HG02852 (cell line): Measurements from ENCODE around the gene SMR3B.

Source experiments
- ATAC-seq: cut with Tn5 transposase; IDR thresholded peaks from one replicate; pipeline ENCODE4 v1.9.1; 2021; ENCODE audit warnings: mild to moderate bottlenecking, moderate library complexity; ENCODE audit not compliant: unreplicated experiment

The SMR3B gene

GRCh38 chr4:70382691-70383181 is at the start of gene SMR3B:
TSS of gene SMR3B (plus strand) at chr4:70383131. CDS start at chr4:70384511, 1,380 bp downstream.
- ATAC-seq = no peak

DNA sequence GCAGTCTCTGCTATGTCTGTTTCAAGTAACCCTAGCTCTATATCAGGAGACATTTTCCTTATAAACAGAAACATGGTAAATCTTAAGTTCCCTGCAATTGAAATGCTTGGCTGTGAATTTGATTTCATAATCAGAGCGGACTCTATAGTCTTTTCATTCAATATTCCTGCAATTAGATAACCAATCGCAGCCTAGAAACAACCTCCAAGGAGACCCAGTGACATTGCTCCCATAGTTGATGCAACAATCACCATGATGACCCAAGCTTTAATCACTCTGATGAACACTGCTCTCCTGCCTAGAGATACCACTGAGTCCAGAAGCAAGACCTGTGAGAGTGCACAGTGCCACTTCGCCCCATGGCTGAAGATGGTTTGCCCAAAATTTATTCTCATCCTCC is 48.2 kb upstream of the SMR3B start, which contains the start of gene CABS1:
CABS1 (plus strand) TSS at position 301 of the 400 bp plus-strand sequence; CDS start at position 360, 59 bp downstream.
- no peak for ATAC-seq

DNA sequence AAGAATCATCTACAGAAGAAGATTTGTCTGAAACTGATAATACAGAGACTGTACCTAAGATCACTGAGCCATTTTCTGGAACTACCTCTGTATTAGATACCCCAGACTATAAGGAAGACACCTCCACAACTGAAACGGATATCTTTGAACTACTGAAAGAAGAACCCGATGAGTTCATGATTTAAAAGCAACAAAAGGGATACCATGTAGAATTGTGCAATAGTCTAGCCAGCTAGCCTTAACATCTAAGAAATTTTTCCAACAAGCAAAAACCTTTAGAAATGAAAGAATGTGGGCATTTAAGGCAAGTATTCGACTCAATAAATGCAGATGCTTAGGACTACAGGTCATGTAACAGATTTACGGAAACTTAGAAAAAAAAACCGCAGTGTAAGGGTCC is 46.9 kb upstream of the SMR3B start:
- no peak for ATAC-seq

- ATAC-seq = no peak
Observed at GRCh38 chr4:70337886-70338420, 45.0 kb upstream of the SMR3B start.

DNA sequence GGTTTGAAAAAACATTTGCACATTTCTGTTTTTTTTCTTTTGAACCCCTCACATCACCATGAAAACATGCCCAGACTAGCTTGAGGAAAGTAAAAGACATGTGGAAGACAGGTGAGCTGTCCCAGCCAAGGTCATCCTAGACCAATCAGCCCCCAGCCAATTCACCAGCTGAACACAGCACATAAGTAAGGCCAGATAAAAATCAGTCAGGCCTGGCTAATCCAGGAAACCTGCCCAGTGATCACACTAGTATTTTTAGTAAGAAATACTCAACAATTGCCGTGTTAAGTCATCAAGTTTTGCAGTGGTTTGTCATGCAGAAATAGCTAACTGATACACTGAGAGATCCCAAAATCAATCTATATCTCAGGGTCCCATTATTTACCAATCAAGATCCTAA is 26.7 kb upstream of the SMR3B start:
- no peak for ATAC-seq

DNA sequence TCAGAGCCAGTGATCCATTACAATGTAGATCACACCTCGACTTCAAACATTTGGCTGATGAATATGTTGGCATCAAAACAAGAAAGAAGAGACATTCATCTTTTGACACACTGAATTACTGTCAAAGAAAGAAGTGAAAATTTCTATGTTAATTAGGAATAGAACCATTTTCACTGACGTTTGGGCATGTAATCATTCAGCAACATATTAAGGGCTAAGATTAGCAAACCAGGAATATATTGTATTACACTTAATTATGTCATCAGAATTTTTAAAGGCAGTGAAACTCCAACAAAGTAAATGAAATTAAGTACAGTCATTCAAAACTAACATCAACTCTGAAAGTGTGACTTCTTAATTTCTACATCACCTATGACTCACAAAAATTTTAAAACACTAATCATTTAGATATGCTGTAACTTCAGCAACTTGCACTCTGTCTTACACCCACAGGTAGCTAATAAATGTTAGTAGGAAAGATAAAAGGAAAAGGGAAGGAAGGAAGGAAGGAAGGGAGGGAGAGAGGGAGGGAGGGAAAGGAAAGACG is 23.7 kb upstream of the SMR3B start:
- no peak for ATAC-seq

DNA sequence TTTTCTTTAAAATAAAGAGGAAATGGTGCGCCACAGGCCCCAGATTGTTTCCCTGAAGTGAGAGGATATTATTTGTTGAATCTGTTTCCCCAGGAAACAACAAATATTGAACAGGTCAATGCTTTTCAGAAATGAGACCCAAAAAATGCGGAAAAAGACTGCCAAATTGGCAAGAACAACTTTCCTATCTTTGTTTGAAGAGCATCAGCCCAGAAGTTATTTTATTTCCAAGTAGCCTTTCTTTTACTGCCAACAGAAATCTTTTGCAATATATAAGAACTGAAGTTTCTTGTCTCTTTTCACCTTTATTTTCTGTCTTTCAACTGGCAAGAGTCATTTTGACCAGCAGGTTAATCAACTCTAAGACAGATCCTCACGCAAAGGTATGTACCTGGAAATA is 22.5 kb upstream of the SMR3B start, which contains the start of gene SMR3A:
SMR3A (plus strand) TSS at position 301 of the 400 bp plus-strand sequence. CDS start 1,356 bp downstream, outside the sequence.
- ATAC-seq = no peak

DNA sequence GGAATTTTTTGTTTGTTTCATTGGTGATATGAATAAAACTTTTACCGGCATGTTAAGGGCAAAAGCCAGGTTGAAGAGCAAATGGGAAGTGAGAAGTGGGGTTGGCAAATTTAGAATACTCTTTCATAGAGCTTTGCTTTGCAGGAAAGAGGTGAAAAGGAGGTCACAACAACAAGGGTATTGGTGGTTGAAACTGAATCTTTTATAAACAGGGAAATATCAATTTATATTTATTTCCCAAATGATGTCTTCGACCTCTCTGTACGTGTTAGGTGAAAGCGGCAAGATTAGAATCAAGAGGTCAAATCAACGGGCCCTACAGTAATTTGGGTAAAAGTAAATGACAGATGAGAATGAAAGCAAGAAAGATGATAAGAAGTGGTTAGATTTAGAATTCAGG is 18.9 kb upstream of the SMR3B start:
- no peak for ATAC-seq

DNA sequence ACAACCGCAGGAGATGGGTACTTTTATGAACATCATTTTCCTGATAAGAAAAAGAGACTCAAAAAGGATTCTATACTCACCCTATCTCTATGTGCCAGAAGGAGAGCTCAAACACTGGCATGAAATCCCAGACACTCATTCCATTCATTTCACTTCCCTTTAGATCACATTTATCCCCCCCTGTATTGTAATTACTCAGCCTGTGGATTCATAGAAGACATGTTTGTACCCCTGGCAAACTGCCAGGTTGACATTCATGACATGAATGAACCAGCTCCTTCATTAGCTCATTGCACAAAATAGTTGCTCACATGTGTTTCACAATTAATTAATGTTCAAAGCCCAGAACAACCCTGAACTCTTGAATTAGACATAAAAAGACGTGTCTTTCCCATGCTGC is 17.5 kb upstream of the SMR3B start:
- no peak for ATAC-seq

DNA sequence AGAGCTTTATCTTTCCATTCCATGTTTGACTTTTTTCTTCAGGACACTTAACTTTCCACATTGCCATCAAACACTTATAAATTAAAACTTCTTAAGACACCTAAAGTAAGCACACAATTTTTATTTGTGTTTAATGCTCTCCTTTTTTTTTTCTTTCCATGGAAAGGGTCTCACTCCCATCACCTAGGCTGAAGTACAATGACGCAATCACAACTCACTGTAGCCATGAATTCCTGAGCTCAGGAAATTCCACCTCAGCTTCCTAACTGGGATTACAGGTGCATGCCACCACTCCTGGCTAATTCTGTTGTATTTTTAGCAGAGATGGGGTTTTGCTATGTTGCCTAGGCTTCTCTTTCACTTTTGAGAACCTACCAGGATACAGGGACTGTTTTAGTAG is 15.1 kb upstream of the SMR3B start:
- no peak for ATAC-seq

DNA sequence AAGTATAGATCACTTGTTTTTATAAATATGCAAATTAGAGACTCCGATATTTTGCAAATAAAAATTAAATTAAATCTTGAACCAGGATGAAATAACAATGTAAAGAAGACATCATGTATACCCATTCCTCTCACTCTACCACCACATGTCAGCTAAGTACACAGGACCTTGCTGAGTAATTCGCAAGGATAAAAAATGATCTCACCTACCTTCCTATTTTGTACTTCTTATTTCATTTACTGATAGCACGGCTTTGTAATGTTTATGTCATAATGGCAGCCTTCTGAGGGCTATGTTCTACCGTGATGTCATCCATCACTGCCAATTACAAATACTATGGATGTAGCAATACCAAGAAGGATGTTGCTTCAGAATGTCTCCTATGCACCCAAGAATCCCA is 10.9 kb upstream of the SMR3B start:
- ATAC-seq = no peak

- ATAC-seq = no peak
Observed at GRCh38 chr4:70372760-70373159, 10.2 kb upstream of the SMR3B start.

- no peak for ATAC-seq
Observed at GRCh38 chr4:70380578-70380977, 2.4 kb upstream of the SMR3B start.

DNA sequence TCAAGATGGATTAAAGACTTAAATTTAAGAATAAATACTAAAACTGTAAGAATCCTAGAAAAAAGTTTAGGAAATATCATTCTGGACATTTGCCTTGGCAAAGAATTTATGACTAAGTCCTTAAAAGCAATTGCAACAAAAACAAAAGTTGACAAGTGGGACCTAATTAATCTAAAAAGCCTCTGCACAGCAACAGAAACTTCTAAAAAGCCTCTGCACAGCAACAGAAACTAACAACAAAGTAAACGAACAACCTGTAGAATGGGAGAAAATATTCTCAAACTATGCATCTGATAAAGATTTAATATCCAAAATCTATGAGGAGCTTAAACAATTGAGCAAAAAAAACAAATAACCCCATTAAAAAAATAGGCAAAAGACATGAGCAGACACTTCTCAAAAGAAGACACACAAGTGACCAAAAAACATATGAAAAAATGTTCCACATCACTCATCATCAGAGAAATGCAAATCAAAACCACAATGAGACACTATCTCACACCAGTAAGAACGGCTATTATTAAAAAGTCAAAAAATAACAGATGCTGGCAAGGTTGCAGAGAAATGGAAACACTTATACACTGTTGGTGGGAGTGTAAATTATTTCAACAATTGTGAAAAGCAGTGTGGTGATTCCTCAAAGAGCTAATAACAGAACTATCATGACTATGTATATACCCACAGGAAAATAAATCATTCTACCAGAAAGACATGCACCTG is 9.3 kb downstream of the SMR3B start:
- peak; percentile 63 for ATAC-seq

DNA sequence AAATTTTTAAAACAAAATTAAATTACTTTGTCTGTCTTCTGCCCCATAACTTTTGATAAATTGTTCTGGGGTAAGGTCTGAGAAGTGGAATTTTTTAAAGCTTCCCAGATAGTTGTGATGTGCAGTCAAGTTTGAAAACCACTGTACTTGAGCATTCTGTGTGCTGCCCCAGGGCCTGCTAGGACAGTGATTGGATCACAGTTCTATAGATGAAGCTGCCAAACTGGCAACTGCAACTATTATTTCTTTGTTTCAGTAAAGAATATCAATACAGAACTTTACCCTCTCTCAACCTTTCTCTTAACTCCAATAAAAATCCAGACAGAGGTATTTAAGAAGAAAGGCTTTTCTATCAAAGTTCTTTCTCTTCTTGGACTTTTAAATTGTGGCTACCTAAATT is 14.6 kb downstream of the SMR3B start, which contains the start of gene OPRPN:
OPRPN (plus strand) TSS at position 361 of the 400 bp plus-strand sequence. CDS start 1,346 bp downstream, outside the sequence.
- ATAC-seq = no peak

- no peak for ATAC-seq
Observed at GRCh38 chr4:70399319-70399718, 16.4 kb downstream of the SMR3B start.

GRCh38 chr4:70402762-70403161 is 19.8 kb downstream of the SMR3B start:
- peak; percentile 57 for ATAC-seq

- no peak for ATAC-seq
Observed at GRCh38 chr4:70405765-70406164, 22.8 kb downstream of the SMR3B start.

DNA sequence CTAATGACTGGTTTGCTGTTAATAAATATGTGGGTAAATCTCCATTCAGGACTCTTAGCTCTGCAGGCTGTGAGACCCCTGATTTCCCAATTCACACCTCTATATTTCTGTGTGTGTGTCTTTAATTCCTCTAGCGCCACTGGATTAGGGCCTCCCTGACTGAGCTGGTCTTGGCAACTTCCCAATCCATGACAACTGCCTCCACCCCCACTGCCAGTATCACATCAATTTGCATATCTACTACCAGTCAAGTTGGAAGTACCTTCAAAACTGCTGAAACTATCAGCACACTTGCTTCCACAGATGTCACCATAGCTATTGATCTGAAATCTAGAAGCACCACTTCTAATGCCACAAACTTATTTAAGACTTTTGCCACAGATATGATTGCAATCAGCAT is 42.4 kb downstream of the SMR3B start:
- ATAC-seq = no peak

GRCh38 chr4:70426789-70427188 is 43.9 kb downstream of the SMR3B start:
- ATAC-seq = no peak

DNA sequence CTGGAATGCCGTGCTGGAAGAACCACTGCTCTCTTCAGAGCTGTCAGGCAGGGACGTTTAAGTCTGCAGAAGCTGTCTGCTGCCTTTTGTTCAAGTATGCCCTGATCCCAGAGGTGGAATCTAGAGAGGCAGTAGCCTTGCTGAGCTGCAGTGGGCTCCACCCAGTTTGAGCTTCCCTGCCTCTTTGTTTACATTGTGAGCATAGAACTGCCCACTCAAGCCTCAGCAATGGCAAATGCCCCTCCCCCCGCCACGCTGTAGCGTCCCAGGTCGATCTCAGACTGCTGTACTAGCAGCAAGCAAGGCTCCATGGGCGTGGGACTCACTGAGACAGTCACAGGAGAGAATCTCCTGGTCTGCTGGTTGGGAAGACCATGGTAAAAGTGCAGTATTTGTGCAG is 54.3 kb downstream of the SMR3B start:
- no peak for ATAC-seq
